Measurements from ENCODE around the gene CTSA.
A peak's percentile ranks its signal among the peaks of the same experiment; 100 is the strongest.

Gene CTSA

GRCh38 chr20:45944151-45944964 lies 53.2 kb downstream of the CTSA start:
- peak; percentile 85 for DNase-seq

- no peak for DNase-seq
These were observed 54.0 kb downstream of the CTSA start for GRCh38 chr20:45944965-45945677.

GRCh38 chr20:45945678-45946148 lies 54.6 kb downstream of the CTSA start:
- DNase-seq, result peak; percentile 56

- DNase-seq, result peak; percentile 94
These were observed 55.2 kb downstream of the CTSA start for GRCh38 chr20:45946149-45946970.

- DNase-seq, result no peak
These were observed 56.2 kb downstream of the CTSA start for GRCh38 chr20:45947110-45947866.

DNA sequence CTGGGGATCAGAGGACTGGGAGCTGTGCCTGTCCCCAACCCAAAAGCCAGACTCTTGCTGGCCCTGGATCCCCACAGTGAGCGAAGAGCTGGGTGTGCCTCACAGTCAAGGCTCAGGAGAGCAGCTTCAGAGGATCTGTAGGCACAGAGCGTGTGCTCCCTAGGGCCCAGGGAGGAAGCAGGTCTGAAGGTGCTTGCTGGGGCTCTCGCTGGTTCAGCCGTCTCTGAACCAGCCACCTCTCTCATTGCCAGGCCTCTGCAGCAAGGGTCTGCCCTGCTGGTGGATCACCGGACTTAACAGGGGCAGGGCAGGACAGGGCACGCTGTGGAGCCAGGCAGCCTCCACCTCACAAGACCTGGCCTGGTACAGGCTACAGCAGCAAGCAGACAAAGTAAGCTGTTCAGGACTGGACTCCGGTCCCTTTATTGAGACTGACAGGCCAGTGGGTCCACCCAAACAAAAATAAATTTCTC lies 57.2 kb downstream of the CTSA start:
- DNase-seq, result no peak

Measured in inflammatory macrophage treated with lipopolysaccharide for 4 hours (primary cell).